AG04450 (cell line): ENCODE measurements around the gene ANAPC7. TPM values are rescaled to one million over a fixed set of nuclear protein-coding genes. Genes with fewer than 3 reads are reported as not detected.
"Not testable (repeated sequence)": the region's sequence is repeated elsewhere in the genome, so short reads cannot be mapped to it uniquely, and the experiment has no call there.

ENCODE experiments used
- CTCF ChIA-PET: fragments of 300-600, 350-600 bp; formaldehyde crosslinking; extraction: SDS; loops from one replicate; lab custom pipeline; 2022; ENCODE audit warnings: antibody characterized with exemption, inconsistent platforms; lab: Charles Lee
- POLR2A ChIA-PET: fragments of 350-600 bp; formaldehyde crosslinking; extraction: SDS; loops from one replicate; lab custom pipeline; 2021; ENCODE audit warnings: antibody characterized with exemption, inconsistent platforms; lab: Yijun Ruan, JAX
- DNase-seq: peaks from one replicate; pipeline ENCODE4 v3.0.0-alpha.2; 2011; ENCODE audit warnings: low read depth, low spot score
- H3K27ac ChIP-seq: one replicate; pipeline ENCODE4 v1.5.1; 2012; ENCODE audit warnings: low read depth, low read length, control low read depth
- H3K27me3 ChIP-seq: one replicate; pipeline ENCODE4 v1.6.0; 2012; ENCODE audit warnings: low read length; ENCODE audit not compliant: control insufficient read depth, insufficient read depth
- H3K4me3 ChIP-seq: 2 replicates; pipeline ENCODE4 v1.5.1; 2011; ENCODE audit warnings: mild to moderate bottlenecking, low read depth, low read length, control low read depth
- H3K9me3 ChIP-seq: 2 replicates; pipeline ENCODE4 v1.5.1; 2012; ENCODE audit warnings: low read length; ENCODE audit not compliant: control insufficient read depth, insufficient read depth
- polyA plus RNA-seq: library from polyadenylated mRNA; depleted of rRNA; stranded (reverse); fragments of >200 nt; gene quantifications from 2 replicates; pipeline ENCODE4 v1.2.3, GENCODE V29; 2011
- TF ChIP-seq, protein P1 (sequence below): IDR thresholded peaks from 2 replicates; pipeline ENCODE4 v1.5.1; 2011; ENCODE audit warnings: low read depth, low read length, control low read depth, inconsistent platforms

ANAPC7 gene
- polyA plus RNA-seq, 1 experiment = 58.8 TPM

DNA sequence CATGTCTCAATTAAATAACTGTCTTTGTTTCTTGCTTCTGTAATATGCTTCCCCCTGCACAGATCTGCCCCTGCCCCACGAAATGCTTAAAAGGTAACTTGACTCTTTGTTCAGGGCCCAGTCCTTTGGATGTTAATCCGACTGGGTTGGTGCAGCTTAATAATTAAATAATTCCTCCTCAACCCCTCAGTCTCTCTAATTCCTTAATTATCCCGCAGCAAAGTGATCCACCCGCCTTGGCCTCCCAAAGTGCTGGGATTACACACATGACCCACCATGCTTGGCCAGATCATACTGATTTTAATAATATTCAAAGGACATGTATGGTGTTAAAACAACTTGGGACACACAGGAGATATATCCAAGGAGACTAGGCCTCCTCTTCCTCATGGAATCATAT, 18.2 kb upstream of the ANAPC7 start:
- Histone ChIP-seq H3K4me3 (no peak overlapping the region), H3K27ac (no peak overlapping the region), H3K9me3 (no peaks in the 10 kb centered on the region), H3K27me3 (no peaks in the 10 kb centered on the region)
- ChIA-PET CTCF (interaction anchor here (6.8 kb wide), 1 partner anchor 9 kb away, joined by 43 read pairs; no protein-coding TSS in a partner anchor), POLR2A (no interaction called here)
- no peak for DNase-seq
- TF ChIP-seq, protein P1, sequence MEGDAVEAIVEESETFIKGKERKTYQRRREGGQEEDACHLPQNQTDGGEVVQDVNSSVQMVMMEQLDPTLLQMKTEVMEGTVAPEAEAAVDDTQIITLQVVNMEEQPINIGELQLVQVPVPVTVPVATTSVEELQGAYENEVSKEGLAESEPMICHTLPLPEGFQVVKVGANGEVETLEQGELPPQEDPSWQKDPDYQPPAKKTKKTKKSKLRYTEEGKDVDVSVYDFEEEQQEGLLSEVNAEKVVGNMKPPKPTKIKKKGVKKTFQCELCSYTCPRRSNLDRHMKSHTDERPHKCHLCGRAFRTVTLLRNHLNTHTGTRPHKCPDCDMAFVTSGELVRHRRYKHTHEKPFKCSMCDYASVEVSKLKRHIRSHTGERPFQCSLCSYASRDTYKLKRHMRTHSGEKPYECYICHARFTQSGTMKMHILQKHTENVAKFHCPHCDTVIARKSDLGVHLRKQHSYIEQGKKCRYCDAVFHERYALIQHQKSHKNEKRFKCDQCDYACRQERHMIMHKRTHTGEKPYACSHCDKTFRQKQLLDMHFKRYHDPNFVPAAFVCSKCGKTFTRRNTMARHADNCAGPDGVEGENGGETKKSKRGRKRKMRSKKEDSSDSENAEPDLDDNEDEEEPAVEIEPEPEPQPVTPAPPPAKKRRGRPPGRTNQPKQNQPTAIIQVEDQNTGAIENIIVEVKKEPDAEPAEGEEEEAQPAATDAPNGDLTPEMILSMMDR = no peak

DNA sequence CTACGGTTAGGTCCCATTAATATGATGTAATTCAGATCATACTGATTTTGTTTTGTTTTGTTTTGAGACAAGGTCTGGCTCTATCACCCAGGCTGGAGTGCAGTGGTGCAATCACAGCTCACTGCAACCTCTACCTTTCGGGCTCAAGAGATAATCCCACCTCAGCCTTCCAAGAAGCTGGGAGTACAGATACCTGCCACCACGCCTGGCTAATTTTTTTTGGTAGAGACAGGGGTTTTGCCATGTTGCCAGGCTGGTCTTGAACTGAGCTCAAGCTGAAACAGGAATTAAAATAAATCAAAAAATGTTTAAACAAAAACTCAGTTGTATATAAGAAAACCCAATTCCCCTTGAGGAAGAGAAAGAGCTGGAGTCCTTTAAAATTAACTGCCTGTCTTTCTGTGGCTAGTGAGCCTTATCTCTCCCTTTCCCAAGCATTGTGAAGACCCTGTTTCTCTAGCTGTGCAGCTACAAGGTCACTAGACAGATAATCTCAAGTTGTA, 17.7 kb upstream of the ANAPC7 start:
- Histone ChIP-seq H3K4me3 (no peak overlapping the region), H3K27ac (no peak overlapping the region), H3K27me3 (no peaks in the 10 kb centered on the region), H3K9me3 (no peaks in the 10 kb centered on the region)
- no peak for DNase-seq
- TF ChIP-seq, protein P1 = no peak
- POLR2A ChIA-PET = interaction anchor here (0.5 kb wide), 1 partner anchor 30 kb away, joined by 10 read pairs; no protein-coding TSS in a partner anchor
- CTCF ChIA-PET = interaction anchor here (0.6 to 6.8 kb wide), 2 partner anchors 10 to 14 kb away, joined by 3 to 43 read pairs; no protein-coding TSS in a partner anchor

DNA sequence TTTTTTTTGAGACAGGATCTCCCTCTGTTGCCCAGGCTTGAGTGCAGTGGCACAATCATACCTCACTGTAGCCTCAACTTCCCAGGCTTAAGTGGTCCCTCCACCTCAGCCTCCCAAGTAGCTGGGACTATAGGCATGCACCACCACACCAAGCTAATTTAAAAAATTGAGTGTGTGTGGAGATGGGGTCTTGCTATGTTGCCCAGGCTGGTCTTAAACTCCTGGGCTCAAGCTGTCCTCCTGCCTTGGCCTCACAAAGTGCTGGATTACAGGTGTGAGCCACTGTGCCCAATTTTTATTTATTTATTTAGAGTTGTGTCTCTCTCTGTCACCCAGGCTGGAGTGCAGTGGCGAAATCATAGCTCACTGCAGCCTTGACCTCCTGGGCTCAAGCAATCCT, 17.1 kb upstream of the ANAPC7 start:
- not testable (repeated sequence) for DNase-seq
- POLR2A ChIA-PET = interaction anchor here (0.5 kb wide), 1 partner anchor 29 kb away, joined by 10 read pairs; no protein-coding TSS in a partner anchor

DNA sequence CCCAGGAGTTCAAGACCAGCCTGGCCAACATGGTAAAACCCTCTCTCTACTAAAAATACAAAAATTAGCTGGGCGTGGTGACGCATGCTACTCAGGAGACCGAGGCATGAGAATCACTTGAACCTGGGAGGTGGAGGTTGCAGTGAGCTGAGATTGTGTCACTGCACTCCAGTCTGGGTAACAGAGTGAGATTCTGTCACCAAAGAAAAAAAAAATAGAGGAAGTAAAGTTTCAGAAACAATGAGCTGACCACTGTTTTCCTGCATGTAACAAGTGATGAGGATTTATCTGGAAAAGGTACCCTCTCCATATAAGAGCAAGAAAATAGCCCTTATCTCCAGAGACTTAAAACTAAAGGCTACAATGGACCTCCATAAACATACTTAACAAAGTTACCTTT, 13.6 kb upstream of the ANAPC7 start:
- H3K4me3 ChIP-seq, H3K9me3 ChIP-seq, POLR2A ChIA-PET, H3K27me3 ChIP-seq, H3K27ac ChIP-seq, DNase-seq: not testable (repeated sequence)
- CTCF ChIA-PET = interaction anchor here (6.8 kb wide), 1 partner anchor 14 kb away, joined by 43 read pairs; no protein-coding TSS in a partner anchor

More for the DNA sequence above, 17.1 kb upstream of the ANAPC7 start:
- CTCF ChIA-PET = interaction anchor here (0.6 to 6.8 kb wide), 2 partner anchors 10 to 15 kb away, joined by 3 to 43 read pairs; no protein-coding TSS in a partner anchor
- H3K27me3 ChIP-seq, H3K27ac ChIP-seq, H3K4me3 ChIP-seq, H3K9me3 ChIP-seq: not testable (repeated sequence)

DNA sequence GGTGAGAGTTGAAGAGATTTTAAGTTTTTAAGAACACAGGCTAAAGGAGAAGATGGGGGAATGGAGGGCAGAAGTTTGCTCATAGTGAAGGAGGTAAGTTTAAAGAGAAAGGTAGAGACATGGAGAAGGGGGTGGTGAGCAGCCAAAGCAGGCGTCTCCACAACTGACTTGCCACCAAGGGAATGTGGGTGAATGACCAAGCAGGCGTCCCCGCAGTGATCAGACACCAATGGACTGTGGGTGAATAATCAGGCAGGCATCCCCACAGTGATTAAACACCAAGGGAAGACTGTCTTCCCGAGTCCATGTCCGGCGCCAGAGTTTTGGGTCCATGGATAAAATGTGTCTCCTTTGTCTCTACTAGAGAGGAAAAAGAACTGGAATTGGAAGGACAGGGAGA, 6.6 kb upstream of the ANAPC7 start:
- DNase-seq, CTCF ChIA-PET, POLR2A ChIA-PET, H3K4me3 ChIP-seq, H3K27ac ChIP-seq, H3K9me3 ChIP-seq, H3K27me3 ChIP-seq: not testable (repeated sequence)

DNA sequence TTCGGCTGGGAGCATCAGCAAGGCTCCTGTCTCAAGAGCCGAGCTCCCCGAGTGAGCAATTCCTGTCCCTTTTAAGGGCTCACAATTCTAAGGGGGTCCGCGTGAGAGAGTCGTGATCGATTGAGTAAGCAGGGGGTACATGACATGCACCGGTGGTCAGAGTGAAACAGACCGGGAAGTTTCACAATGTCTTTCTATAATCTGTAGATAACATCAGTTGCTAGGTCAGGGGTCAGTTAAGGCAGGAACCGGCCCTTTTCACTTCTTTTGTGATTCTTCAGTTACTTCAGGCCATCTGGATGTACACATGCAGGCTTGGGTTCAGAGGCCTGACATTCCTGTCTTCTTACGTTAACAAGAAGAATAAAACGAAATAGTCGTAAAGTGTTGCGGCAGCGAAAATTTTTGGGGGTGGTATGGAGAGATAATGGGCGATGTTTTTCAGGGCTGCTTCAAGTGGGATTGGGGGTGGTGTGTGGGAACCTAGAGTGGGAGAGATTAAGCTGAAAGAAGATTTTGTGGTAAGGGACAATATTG, 1.7 kb upstream of the ANAPC7 start:
- H3K4me3 ChIP-seq, H3K9me3 ChIP-seq, DNase-seq, POLR2A ChIA-PET, H3K27ac ChIP-seq, H3K27me3 ChIP-seq: not testable (repeated sequence)
- CTCF ChIA-PET = interaction anchor here (2.7 kb wide), 1 partner anchor 26 kb away, joined by 14 read pairs; no protein-coding TSS in a partner anchor
